ENCODE measurements around the gene COPB1. TPM values are rescaled to one million over a fixed set of nuclear protein-coding genes. Genes with fewer than 3 reads are reported as not detected.

The COPB1 gene
- total RNA-seq (2011; cell fraction: chromatin; rRNA removed; ENCODE audit: low replicate concordance), result 61.0 and 164 TPM in 2 replicates
- total RNA-seq (2011; cell fraction: nucleolus; rRNA removed), result 48.2 and 59.1 TPM in 2 replicates
- total RNA-seq (2011; cell fraction: nucleoplasm; rRNA removed), result 91.1 and 154 TPM in 2 replicates
- total RNA-seq (2014; rRNA removed), result 71.6 and 84.9 TPM in 2 replicates
- total RNA-seq (2014; rRNA removed; fragmentation: Illumina TruSeq; extraction: Trizol), result 143 and 153 TPM in 2 replicates
- 119 and 125 TPM in 2 replicates for total RNA-seq (2015; rRNA removed; fragmentation: Illumina TruSeq; extraction: Trizol)
- total RNA-seq (2021), result 86.5 and 90.1 TPM in 2 replicates
- 178 and 188 TPM in 2 replicates for polyA plus RNA-seq (2011; rRNA removed)
- 41.3 and 73.4 TPM in 2 replicates for polyA plus RNA-seq (2011; cell fraction: cytosol; rRNA removed)
- 62.8 and 93.7 TPM in 2 replicates for polyA plus RNA-seq (2011; cell fraction: nucleus; rRNA removed)
- polyA plus RNA-seq (2012), result 78.4 and 119 TPM in 2 replicates
- polyA plus RNA-seq (2014; fragmentation: Illumina TruSeq; extraction: Trizol), result 91.1 and 91.6 TPM in 2 replicates
- polyA plus RNA-seq (2014; fragmentation: Nextera tagmentation; extraction: Ambion mirVana), result 100 to 1,000 TPM in 1 of 2 experiments, 10 to 100 TPM in 1; 89.6 to 111 TPM
- polyA plus RNA-seq (2014; rRNA removed), result 64.7 and 80.5 TPM in 2 replicates
- 185 and 240 TPM in 2 replicates for polyA minus RNA-seq (2011; rRNA and poly(A)+ RNA removed)
- polyA minus RNA-seq (2011; cell fraction: cytosol; rRNA and poly(A)+ RNA removed), result 100 and 103 TPM in 2 replicates
- polyA minus RNA-seq (2011; cell fraction: nucleus; rRNA and poly(A)+ RNA removed), result 30.6 and 78.1 TPM in 2 replicates
- percentile 87 among the genes with signal in this experiment for Bru-seq, nascent RNA
- BruChase-seq, experiment 1, labeled RNA remaining after a 2-hour chase, result percentile 94 among the genes with signal in this experiment
- BruChase-seq, experiment 2, labeled RNA remaining after a 6-hour chase, result percentile 94 among the genes with signal in this experiment
- long read RNA-seq, experiment 1, transcript COPB1-201 (22 exons, 3,481 nt), result minor isoform, 10 of 195 reads
- long read RNA-seq, experiment 1, transcript COPB1-202 (22 exons, 3,382 nt), result major isoform, 75 of 195 reads
- long read RNA-seq, experiment 1, partial matches to known transcripts, result 59 of 195 reads
- long read RNA-seq, experiment 1, other reads (novel, unspliced or antisense), result 51 of 195 reads
- long read RNA-seq, experiment 2, transcript COPB1-202 (22 exons, 3,382 nt), result major isoform, 29 of 86 reads
- long read RNA-seq, experiment 2, partial matches to known transcripts, result 32 of 86 reads
- long read RNA-seq, experiment 2, other reads (novel, unspliced or antisense), result 22 of 86 reads
- long read RNA-seq, experiment 3, transcript COPB1-202 (22 exons, 3,382 nt), result major isoform, 23 of 61 reads
- long read RNA-seq, experiment 3, partial matches to known transcripts, result 28 of 61 reads
- long read RNA-seq, experiment 3, other reads (novel, unspliced or antisense), result 8 of 61 reads

GRCh38 chr11:14499560-14500180 lies at the start of gene COPB1:
Gene COPB1 (minus strand): TSS chr11:14499811. CDS start chr11:14498928, 883 bp downstream.
- H3K4me3 ChIP-seq, result peak within 1 kb of the TSS; percentile 73
- DNase-seq (ENCODE audit: extremely low read depth in 1 of 4, low spot score in 3 of 4), result peak; percentile 82 to 96 (median 85)
- H3K4me2 ChIP-seq (ENCODE audit: insufficient read depth, low read length), result peak within 1 kb of the TSS; percentile 93
- H3K36me3 ChIP-seq (ENCODE audit: control insufficient read depth, insufficient read depth, low read length), result peaks cover 57% of the 10 kb centered on the region
- H3K27me3 ChIP-seq (ENCODE audit: control insufficient read depth in 2 of 2, insufficient read depth in 2 of 2, low read length in 2 of 2), result no peaks in the 10 kb centered on the region
- no TSS peak for BruUV-seq (replicated peaks)
- peak within 1 kb of the TSS; percentile 80 to 97 for H3K9ac ChIP-seq (ENCODE audit: insufficient read depth in 1 of 2, low read depth in 2 of 2, low read length in 2 of 2)
- H2AFZ ChIP-seq (ENCODE audit: low read depth, low read length), result peak within 1 kb of the TSS; percentile 82
- CTCF ChIA-PET (ENCODE audit: low intra/inter-chr PET ratio), result no interaction called here
- POLR2A ChIA-PET, result interaction anchor here (0.6 to 1.9 kb wide), 14 partner anchors 10 to 360 kb away, joined by 3 to 10 read pairs (median 4); partner anchors contain the start of gene PSMA1
- no peaks in the 10 kb centered on the region for H3K9me1 ChIP-seq (ENCODE audit: control insufficient read depth, insufficient read depth, low read length)
- no peaks in the 10 kb centered on the region for H3K9me3 ChIP-seq (replicated peaks; ENCODE audit: control insufficient read depth, insufficient read depth, low read depth, low read length)
- H3K4me1 ChIP-seq (replicated peaks in 1 of 2; ENCODE audit: control insufficient read depth in 2 of 2, insufficient read depth in 2 of 2, low read length in 2 of 2), result peaks cover 0 to 9% of the 10 kb centered on the region in 2 experiments; a peak in 3 of 5 replicates
- intact Hi-C loops (cut with micrococcal nuclease) (no loop called here), in situ Hi-C loops (cut with MboI) (no loop called here)
- peak; percentile 90 for ATAC-seq
- WGBS (ENCODE audit: insufficient coverage, low coverage, missing lambda C conversion rate), result under 1% methylated on average over 23 of the region's 37 CpGs
- H3K27ac ChIP-seq (ENCODE audit: extremely low read depth, low read depth, low read length), result peak within 1 kb of the TSS; percentile 76
- H4K20me1 ChIP-seq (replicated peaks; ENCODE audit: control insufficient read depth, insufficient read depth, low read length), result no peaks in the 10 kb centered on the region
- peaks cover 44% of the 10 kb centered on the region for H3K79me2 ChIP-seq (ENCODE audit: control insufficient read depth, insufficient read depth, low read length)
- peak; percentile 89 for FAIRE-seq
- TF ChIP-seq RBM34 (IDR thresholded peaks at IDR 0.05; ENCODE audit: borderline replicate concordance, insufficient read depth, low read length) (no peak), BRD4 (IDR thresholded peaks at IDR 0.05) (peak; percentile 72; the same call in 1 of the 2 replicates), FOXP1 (CRISPR knock-in tag; IDR thresholded peaks at IDR 0.05) (0 out of 2 replicates have a peak, but pooled peaks have one; percentile 45), SAP30 (IDR thresholded peaks at IDR 0.05; ENCODE audit: borderline replicate concordance, insufficient read depth, low read depth, low read length, poor library complexity, severe bottlenecking) (peak; percentile 73), NR2C2 (CRISPR knock-in tag; IDR thresholded peaks at IDR 0.05) (no peak), NR2C2 (tag; IDR thresholded peaks at IDR 0.05) (peak; percentile 66; the same call in 1 of the 2 replicates), ZBTB17 (CRISPR knock-in tag; IDR thresholded peaks at IDR 0.05) (0 out of 2 replicates have a peak, but pooled peaks have one; percentile 29), HMBOX1 (IDR thresholded peaks at IDR 0.05) (no peak), NUFIP1 (IDR thresholded peaks at IDR 0.05; ENCODE audit: partially characterized antibody) (no peak), SMAD2 (IDR thresholded peaks at IDR 0.05; ENCODE audit: low read depth, low read length) (no peak), NELFE (IDR thresholded peaks at IDR 0.05; ENCODE audit: insufficient read depth, insufficient read length) (no peak), TCF15 (CRISPR knock-in tag; IDR thresholded peaks at IDR 0.05) (no peak), SREBF1 (IDR thresholded peaks at IDR 0.05; ENCODE audit: borderline replicate concordance, low read depth, low read length) (no peak), ZNF224 (CRISPR knock-in tag; IDR thresholded peaks at IDR 0.05) (no peak)

Measured in K562 (cell line).